Subcutaneous abdominal adipose tissue (tissue), 5 donors: ENCODE results near the gene RAET1G.
"Not testable (repeated sequence)": the region's sequence is repeated elsewhere in the genome, so short reads cannot be mapped to it uniquely, and the experiment has no call there.

ENCODE experiments used
- H3K27ac ChIP-seq: one replicate; pipeline ENCODE4 v1.7.0; 2013; ENCODE audit warnings: low read depth, mild to moderate bottlenecking, inconsistent platforms, low read length, moderate library complexity
- H3K27me3 ChIP-seq, 5 donors: one replicate each; pipeline ENCODE4 v1.7.0; 2013; ENCODE audit warnings: low read length in 5 of 5, inconsistent platforms in 1 of 5; ENCODE audit not compliant: control insufficient read depth in 5 of 5, insufficient read depth in 4 of 5
- H3K36me3 ChIP-seq, 5 donors: one replicate each; pipeline ENCODE4 v1.7.0; 2013; ENCODE audit warnings: low read length in 5 of 5; ENCODE audit not compliant: control insufficient read depth in 5 of 5, insufficient read depth in 5 of 5
- H3K4me1 ChIP-seq, 5 donors: one replicate each; pipeline ENCODE4 v1.7.0; 2013; ENCODE audit warnings: low read length in 5 of 5, mild to moderate bottlenecking in 3 of 5, moderate library complexity in 1 of 5; ENCODE audit not compliant: control insufficient read depth in 5 of 5, insufficient read depth in 5 of 5
- H3K4me3 ChIP-seq, 5 donors: one replicate each; pipeline ENCODE4 v1.7.0; 2013; ENCODE audit warnings: low read length in 5 of 5, low read depth in 1 of 5
- H3K9ac ChIP-seq, 5 donors: one replicate each; pipeline ENCODE4 v1.7.0; 2013; ENCODE audit warnings: low read length in 5 of 5, mild to moderate bottlenecking in 4 of 5, moderate library complexity in 3 of 5
- H3K9me3 ChIP-seq, 5 donors: one replicate each; pipeline ENCODE4 v1.7.0; 2013; ENCODE audit warnings: low read length in 5 of 5; ENCODE audit not compliant: control insufficient read depth in 5 of 5
- donor health status: healthy.
- donor health status: healthy.
- donor health status: healthy.
- donor health status: healthy.
- donor health status: healthy.

The RAET1G gene

DNA sequence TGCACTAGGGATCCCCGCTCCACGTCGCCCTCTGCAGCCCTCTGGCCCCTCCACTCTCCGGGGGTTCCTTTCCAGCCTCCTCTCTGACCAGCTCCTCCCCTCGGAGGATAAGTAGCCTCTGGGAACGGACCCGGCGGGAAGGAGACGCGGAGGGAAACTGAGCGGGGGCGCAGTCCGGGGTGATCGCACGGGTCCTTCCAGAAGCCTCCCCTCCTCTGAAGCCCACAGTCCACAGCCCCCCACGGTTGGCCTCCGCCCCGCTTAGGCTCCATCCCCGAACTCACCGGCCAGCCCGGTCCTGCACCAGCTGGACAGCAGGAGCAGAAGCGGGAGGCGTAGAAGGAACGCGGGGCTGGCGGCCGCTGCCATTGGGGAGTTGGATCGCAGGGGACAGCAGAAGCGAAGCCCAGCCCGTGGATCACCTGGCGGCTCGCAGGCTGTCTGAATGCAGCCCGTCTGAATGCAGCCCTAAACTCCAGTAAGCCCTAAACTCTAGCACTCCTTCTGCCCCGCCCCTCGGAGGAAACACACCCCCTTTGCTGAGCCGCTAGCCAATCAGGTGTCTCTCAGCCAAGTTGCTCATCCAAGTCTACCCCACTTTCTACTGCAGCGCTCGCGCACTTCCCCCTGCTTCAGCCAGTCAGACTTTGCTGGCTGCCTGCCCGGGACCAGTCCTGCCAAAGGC is at the start of gene RAET1G:
Gene RAET1G, minus strand, starts transcription at position 480 of the 685 bp plus-strand sequence. Its CDS starts 111 bp downstream, at position 369.
- Histone ChIP-seq H3K4me1 (peaks cover 4 to 35% (median 29%) of the 10 kb centered on the region in 5 donors), H3K36me3 (no peaks in the 10 kb centered on the region), H3K9ac (peak within 1 kb of the TSS in 3 of 5 donors; percentile 6 to 68 (median 14)), H3K4me3 (peak within 1 kb of the TSS; percentile 45 to 79 (median 69)), H3K9me3 (no peaks in the 10 kb centered on the region), H3K27me3 (peaks cover 0 to 5% (median 0%) of the 10 kb centered on the region in 5 donors), H3K27ac (no peak within 1 kb of the TSS)

DNA sequence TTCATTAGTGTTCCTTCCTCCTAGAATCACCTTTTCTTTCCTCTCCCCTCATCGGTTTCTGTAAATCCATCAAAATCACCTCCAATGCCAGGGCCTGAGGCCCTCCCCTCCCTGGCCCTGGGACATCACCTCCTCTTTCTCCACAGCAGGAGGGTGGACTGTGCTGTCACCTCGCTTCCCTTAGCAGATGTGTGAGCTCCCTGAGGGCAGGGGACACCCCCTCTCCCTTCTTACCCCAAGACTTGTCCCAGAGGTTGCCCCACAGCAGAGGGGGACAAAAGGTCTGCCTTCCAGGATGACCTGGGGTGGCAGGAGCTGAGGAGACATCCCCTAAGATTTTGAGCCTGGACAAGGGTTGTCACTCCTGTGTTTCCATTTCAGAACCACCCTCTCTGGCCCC is 46.7 kb upstream of the RAET1G start:
- H3K9me3 ChIP-seq, result no peaks in the 10 kb centered on the region
- no peak overlapping the region for H3K9ac ChIP-seq
- H3K27me3 ChIP-seq, result peaks cover 11 to 36% (median 23%) of the 10 kb centered on the region in 5 donors
- H3K27ac ChIP-seq, result no peak overlapping the region
- no peaks in the 10 kb centered on the region for H3K36me3 ChIP-seq
- H3K4me3 ChIP-seq, result no peak overlapping the region
- peaks cover 0 to 10% (median 9%) of the 10 kb centered on the region in 5 donors for H3K4me1 ChIP-seq

- peaks cover 18 to 37% (median 27%) of the 10 kb centered on the region in 5 donors for H3K27me3 ChIP-seq
- not testable (repeated sequence) for H3K4me3 ChIP-seq, H3K9ac ChIP-seq, H3K27ac ChIP-seq, H3K36me3 ChIP-seq, H3K9me3 ChIP-seq
- peaks cover 4 to 17% (median 16%) of the 10 kb centered on the region in 5 donors for H3K4me1 ChIP-seq
These were observed 46.0 kb upstream of the RAET1G start for GRCh38 chr6:149968909-149969308.

DNA sequence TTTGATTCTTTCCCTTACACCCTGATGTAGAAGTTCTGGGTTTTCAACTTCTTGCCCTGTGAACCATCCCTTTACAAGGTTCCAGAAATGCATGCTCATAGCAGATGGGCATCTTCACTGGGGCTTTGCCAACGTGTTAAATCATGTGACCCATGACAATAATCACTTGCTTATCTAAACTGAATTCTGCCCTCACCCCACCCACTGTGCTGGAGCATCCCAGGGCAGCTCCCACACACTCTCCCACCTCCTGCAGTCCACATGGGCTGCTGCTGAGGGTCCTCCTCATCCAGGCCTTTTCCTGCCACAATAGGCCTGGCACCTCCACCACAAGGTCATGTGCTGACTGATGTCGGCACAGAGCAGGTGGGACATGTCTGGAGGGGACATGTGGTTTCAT is 45.1 kb upstream of the RAET1G start:
- H3K9ac ChIP-seq, H3K27ac ChIP-seq, H3K4me3 ChIP-seq, H3K36me3 ChIP-seq, H3K9me3 ChIP-seq: not testable (repeated sequence)
- Histone ChIP-seq H3K4me1 (peaks cover 4 to 26% (median 24%) of the 10 kb centered on the region in 5 donors), H3K27me3 (peaks cover 19 to 44% (median 30%) of the 10 kb centered on the region in 5 donors)

DNA sequence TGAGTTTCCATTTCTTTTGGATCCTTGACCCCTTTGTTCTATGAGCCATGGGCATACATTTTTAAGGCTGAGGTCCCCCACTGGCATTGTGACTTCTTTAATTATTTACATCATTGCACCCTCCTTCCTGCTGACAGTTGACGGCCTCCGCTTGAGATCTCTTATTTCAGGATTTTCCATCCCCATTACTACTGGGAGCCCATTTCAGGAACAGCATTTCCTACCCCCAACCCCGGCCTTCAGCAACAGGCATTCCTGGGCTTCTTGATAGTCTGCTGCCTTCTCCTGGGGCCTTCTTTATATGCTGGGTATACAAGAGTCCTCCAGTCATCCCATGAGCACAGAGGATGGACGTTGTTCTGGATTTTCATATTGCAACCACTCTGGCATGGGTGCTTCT is 44.7 kb upstream of the RAET1G start:
- Histone ChIP-seq H3K36me3 (no peaks in the 10 kb centered on the region), H3K9ac (no peak overlapping the region), H3K4me3 (no peak overlapping the region), H3K27ac (no peak overlapping the region), H3K4me1 (peaks cover 4 to 28% (median 26%) of the 10 kb centered on the region in 5 donors), H3K9me3 (no peaks in the 10 kb centered on the region), H3K27me3 (peaks cover 24 to 48% (median 34%) of the 10 kb centered on the region in 5 donors)

- H3K9me3 ChIP-seq, H3K36me3 ChIP-seq, H3K9ac ChIP-seq, H3K4me3 ChIP-seq, H3K27ac ChIP-seq: not testable (repeated sequence)
- H3K27me3 ChIP-seq, result peaks cover 27 to 57% (median 41%) of the 10 kb centered on the region in 5 donors
- peaks cover 4 to 28% (median 26%) of the 10 kb centered on the region in 5 donors for H3K4me1 ChIP-seq
These were observed 43.4 kb upstream of the RAET1G start for GRCh38 chr6:149966319-149966718.

DNA sequence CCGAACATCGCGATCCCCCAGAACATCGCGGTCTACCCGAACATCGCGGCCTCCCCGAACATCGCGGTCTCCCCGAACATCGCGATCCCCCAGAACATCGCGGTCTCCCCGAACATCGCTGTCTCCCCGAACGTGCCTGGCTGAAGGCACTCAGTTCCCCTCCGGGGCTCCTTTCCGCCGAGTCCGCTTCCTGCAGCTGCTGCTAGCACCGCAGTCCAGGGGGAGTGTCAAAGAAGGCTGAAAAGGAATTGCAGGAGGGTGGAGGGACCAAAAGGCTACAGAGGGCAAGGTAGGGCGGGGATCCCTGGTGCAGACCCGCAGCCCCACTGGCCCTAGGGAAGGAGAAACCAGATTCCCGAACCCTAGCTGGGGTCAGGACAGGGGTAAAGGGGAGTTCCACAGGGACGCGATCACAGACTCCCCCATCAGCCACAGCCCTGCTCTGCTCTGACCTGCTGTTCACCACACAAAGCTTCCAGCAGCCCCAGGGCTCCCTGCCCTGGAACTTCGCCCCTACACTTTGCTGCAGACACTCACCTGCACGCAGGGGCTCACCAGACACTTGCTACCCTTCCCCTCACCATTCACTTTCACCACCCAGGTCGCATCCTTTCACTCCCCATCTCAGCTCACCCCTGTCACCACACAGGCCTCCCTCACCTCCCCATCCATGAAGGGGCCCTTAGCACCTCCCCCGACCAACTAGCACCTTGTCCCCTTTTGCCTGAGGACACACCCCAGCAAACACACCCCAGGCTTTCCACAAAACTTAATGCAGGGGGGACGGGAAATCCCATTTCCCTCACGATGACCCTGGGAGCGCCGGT is 42.5 kb upstream of the RAET1G start:
- no peaks in the 10 kb centered on the region for H3K36me3 ChIP-seq
- peak overlapping the region in 1 of 5 donors; percentile 11 for H3K9ac ChIP-seq
- peaks cover 27 to 58% (median 47%) of the 10 kb centered on the region in 5 donors for H3K27me3 ChIP-seq
- peak overlapping the region in 4 of 5 donors; percentile 63 to 72 (median 66) for H3K4me3 ChIP-seq
- peaks cover 4 to 28% (median 26%) of the 10 kb centered on the region in 5 donors for H3K4me1 ChIP-seq
- H3K9me3 ChIP-seq, result no peaks in the 10 kb centered on the region
- no peak overlapping the region for H3K27ac ChIP-seq

DNA sequence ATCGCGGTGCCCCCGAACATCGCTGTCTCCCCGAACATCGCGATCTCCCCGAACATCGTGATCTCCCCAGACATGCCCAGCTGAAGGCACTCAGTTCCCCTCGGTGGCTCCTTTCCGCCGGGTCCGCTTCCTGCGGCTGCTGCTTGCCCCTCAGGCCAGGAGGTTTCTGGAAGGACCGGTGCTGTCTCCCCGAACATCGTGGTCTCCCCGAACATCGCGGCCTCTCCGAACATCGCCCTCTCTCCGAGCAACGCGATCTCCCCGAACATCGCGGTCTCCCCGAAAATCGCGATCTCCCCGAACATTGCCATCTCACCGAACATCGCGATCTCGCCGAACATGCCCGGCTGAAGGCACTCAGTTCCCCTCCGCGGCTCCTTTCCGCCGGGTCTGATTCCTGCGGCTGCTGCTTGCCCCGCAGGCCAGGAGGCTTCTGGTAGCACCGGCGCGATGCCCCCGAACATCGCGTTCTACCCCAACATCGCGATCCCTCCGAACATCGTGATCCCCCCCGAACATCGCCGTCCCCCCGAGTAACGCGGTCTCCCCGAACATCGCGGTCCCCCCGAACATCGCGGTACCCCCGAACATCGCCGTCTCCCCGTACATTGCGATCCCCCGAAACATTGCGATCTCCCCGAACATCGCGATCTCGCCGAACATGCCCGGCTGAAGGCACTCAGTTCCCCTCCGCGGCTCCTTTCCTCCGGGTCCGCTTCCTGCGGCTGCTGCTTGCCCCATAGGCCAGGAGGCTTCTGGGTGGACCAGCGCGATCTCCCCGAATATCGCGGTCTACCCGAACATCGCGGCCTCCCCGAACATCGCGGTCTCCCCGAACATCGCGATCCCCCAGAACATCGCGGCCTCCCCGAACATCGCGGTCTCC is 41.6 kb upstream of the RAET1G start:
- Histone ChIP-seq H3K9ac (peak overlapping the region in 1 of 5 donors; percentile 11), H3K27me3 (peaks cover 27 to 52% (median 45%) of the 10 kb centered on the region in 5 donors), H3K36me3 (no peaks in the 10 kb centered on the region), H3K4me1 (peaks cover 4 to 28% (median 26%) of the 10 kb centered on the region in 5 donors), H3K4me3 (peak overlapping the region in 4 of 5 donors; percentile 63 to 72 (median 66)), H3K9me3 (no peaks in the 10 kb centered on the region), H3K27ac (no peak overlapping the region)

- no peaks in the 10 kb centered on the region for H3K9me3 ChIP-seq
- no peak within 1 kb of the TSS for H3K27ac ChIP-seq
- no peaks in the 10 kb centered on the region for H3K36me3 ChIP-seq
- peak within 1 kb of the TSS in 2 of 5 donors; percentile 13 to 56 for H3K9ac ChIP-seq
- peak within 1 kb of the TSS; percentile 60 to 72 (median 66) for H3K4me3 ChIP-seq
- peaks cover 4 to 28% (median 26%) of the 10 kb centered on the region in 5 donors for H3K4me1 ChIP-seq
- H3K27me3 ChIP-seq, result peaks cover 27 to 51% (median 46%) of the 10 kb centered on the region in 5 donors
These were observed 40.8 kb upstream of the RAET1G start, which contains the start of gene ULBP1 for GRCh38 chr6:149963462-149964307. ULBP1 (plus strand) TSS chr6:149963943; CDS start chr6:149964050, 107 bp downstream.
